B cell (primary cell): Measurements from ENCODE around the gene TPH2.

Experiments
- EZH2 ChIP-seq: IDR thresholded peaks from 2 replicates; pipeline ENCODE4 v1.6.1; 2012; ENCODE audit warnings: borderline replicate concordance, low read depth, mild to moderate bottlenecking, moderate library complexity, low read length; ENCODE audit not compliant: insufficient read depth, poor library complexity, severe bottlenecking
- TF ChIP-seq, protein P1 (sequence below): fragments of 200-600 bp; IDR thresholded peaks from one replicate; pipeline ENCODE4 v1.8.0; 2022; ENCODE audit warnings: antibody characterized with exemption, mild to moderate bottlenecking

DNA sequence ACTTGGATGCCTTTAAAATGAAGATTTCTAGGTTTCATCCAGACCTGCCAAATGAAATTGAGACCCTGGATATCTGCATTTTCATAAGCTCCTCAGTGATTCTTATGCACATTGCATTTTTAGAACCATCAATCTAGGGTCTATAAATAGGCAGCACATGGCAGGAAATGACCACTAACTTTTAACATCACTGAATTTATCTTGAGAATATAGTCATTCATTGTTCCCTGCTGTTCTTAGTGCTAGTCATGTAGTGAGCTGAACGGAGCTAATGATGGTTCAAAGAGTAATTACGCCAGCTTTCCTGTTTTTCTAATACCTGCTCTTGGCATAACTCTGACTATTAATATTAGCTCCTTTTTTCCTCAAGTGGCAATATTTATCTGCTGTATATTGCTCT, 91.6 kb downstream of the TPH2 start:
- TF ChIP-seq, protein P1, sequence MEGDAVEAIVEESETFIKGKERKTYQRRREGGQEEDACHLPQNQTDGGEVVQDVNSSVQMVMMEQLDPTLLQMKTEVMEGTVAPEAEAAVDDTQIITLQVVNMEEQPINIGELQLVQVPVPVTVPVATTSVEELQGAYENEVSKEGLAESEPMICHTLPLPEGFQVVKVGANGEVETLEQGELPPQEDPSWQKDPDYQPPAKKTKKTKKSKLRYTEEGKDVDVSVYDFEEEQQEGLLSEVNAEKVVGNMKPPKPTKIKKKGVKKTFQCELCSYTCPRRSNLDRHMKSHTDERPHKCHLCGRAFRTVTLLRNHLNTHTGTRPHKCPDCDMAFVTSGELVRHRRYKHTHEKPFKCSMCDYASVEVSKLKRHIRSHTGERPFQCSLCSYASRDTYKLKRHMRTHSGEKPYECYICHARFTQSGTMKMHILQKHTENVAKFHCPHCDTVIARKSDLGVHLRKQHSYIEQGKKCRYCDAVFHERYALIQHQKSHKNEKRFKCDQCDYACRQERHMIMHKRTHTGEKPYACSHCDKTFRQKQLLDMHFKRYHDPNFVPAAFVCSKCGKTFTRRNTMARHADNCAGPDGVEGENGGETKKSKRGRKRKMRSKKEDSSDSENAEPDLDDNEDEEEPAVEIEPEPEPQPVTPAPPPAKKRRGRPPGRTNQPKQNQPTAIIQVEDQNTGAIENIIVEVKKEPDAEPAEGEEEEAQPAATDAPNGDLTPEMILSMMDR, result no peak
- TF ChIP-seq EZH2, result no peak
